C4-2B (cell line): ENCODE data around the gene ATXN7L1.

Experiments used
- ZFX ChIP-seq: fragments of 450-650 bp; IDR thresholded peaks from 2 replicates; pipeline ENCODE4 v1.6.1; 2017
- TF ChIP-seq, protein P1 (sequence below): fragments of 450-650 bp; conservative IDR thresholded peaks from 2 replicates; pipeline ENCODE4 v1.5.1; 2017; ENCODE audit warnings: mild to moderate bottlenecking

DNA sequence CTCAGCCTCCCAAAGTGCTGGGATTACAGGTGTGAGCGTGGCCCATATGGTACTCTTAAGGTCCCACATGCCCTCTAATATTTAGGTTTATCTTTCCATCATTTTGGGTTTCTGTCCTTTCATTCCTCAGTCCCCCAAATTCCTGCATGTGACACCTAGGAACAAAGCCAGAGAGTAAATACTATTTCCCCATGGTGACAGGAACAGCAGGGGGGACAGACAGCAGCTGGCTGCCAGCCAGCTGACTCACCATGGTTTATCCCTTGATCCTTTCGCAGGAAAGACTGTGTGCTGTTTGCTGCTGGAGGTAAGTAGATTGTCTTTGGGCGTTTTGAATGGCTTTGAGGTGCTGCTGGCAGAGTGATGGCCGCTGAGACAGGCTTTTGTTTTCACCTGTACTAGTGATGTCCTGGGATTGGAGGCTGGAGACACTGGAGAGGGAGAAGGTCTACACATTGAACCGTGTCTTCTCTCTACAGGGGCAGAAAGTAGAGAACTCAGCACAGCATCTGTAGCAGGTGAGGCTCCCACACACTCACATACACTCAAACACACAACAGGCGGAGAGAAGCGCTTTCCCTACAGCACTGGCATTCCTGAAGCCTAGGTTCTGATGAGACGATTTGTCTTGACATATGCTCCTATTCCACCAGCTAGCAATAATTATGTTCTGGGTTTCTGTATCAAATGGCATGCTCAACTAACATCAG is 211.4 kb downstream of the ATXN7L1 start:
- TF ChIP-seq, protein P1, sequence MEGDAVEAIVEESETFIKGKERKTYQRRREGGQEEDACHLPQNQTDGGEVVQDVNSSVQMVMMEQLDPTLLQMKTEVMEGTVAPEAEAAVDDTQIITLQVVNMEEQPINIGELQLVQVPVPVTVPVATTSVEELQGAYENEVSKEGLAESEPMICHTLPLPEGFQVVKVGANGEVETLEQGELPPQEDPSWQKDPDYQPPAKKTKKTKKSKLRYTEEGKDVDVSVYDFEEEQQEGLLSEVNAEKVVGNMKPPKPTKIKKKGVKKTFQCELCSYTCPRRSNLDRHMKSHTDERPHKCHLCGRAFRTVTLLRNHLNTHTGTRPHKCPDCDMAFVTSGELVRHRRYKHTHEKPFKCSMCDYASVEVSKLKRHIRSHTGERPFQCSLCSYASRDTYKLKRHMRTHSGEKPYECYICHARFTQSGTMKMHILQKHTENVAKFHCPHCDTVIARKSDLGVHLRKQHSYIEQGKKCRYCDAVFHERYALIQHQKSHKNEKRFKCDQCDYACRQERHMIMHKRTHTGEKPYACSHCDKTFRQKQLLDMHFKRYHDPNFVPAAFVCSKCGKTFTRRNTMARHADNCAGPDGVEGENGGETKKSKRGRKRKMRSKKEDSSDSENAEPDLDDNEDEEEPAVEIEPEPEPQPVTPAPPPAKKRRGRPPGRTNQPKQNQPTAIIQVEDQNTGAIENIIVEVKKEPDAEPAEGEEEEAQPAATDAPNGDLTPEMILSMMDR = no peak
- TF ChIP-seq ZFX = no peak
